Activated CD8-positive, alpha-beta memory T cell treated with anti-CD3 and anti-CD28 coated beads, Interleukin-2, amount 50 U/mL, for 24 hours (primary cell): ENCODE data around the gene OR56A5.
"Not testable (repeated sequence)": the region's sequence is repeated elsewhere in the genome, so short reads cannot be mapped to it uniquely, and the experiment has no call there.

Source experiments
- DNase-seq: peaks from one replicate; pipeline ENCODE4 v3.0.0-alpha.2; 2020; ENCODE audit errors: extremely low read depth

Gene OR56A5

GRCh38 chr11:5968394-5968793 lies at the start of gene OR56A5:
OR56A5 (minus strand) TSS chr11:5968494; CDS start chr11:5968494, 0 bp downstream.
- DNase-seq, result no peak

DNA sequence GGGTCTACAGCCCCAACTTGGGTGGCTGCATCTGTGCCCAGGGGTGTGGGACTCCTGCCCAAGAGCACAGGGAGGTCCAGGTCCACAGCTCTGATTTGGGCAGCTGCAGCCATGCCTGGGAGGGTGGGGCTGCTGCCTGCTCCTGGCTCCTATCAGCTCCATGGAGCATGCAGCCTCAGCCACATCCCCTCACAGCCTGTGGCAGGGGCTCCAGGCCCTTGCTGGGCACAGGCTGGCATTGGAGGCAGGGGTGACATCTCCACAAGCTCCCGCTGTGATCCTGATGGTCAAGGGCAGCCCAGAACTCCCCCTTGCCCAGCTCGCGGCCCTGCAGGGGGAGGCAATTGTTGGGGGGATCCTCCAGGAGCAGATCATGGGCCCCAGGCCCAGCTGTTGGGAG lies 44.7 kb upstream of the OR56A5 start:
- DNase-seq, result no peak

GRCh38 chr11:6012035-6012668 lies 43.9 kb upstream of the OR56A5 start:
- no peak for DNase-seq

GRCh38 chr11:6006846-6007245 lies 38.6 kb upstream of the OR56A5 start, which contains the start of gene OR56A4:
OR56A4 (minus strand) TSS chr11:6006946; CDS start chr11:6002992, 3,954 bp downstream.
- no peak for DNase-seq

GRCh38 chr11:6006395-6006794 lies 38.1 kb upstream of the OR56A5 start:
- DNase-seq, result no peak

- no peak for DNase-seq
These were observed 34.0 kb upstream of the OR56A5 start for GRCh38 chr11:6002202-6002699.

- no peak for DNase-seq
These were observed 26.5 kb upstream of the OR56A5 start for GRCh38 chr11:5994791-5995190.

- no peak for DNase-seq
These were observed 24.4 kb upstream of the OR56A5 start for GRCh38 chr11:5992604-5993251.

DNA sequence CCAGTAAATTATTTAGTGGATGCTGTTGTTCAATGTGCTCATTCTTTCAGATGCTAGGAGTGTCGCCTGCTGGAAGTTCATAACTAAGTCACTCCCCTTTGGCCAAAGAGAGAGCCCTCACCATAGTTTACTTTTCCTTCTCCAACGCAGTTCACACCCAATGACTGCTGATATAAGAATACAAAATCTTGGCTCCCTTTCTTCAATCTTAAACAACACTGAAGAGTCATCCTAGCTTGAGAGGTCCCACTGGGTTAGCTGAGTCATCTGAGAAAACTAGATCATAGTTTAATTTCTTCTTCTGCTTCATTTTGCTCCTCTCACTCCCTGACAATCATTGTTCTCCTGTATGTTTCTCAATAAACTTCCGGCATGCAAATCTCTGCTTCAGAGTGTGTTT lies 23.9 kb upstream of the OR56A5 start:
- DNase-seq, result no peak

GRCh38 chr11:5989203-5989602 lies 20.9 kb upstream of the OR56A5 start:
- no peak for DNase-seq

DNA sequence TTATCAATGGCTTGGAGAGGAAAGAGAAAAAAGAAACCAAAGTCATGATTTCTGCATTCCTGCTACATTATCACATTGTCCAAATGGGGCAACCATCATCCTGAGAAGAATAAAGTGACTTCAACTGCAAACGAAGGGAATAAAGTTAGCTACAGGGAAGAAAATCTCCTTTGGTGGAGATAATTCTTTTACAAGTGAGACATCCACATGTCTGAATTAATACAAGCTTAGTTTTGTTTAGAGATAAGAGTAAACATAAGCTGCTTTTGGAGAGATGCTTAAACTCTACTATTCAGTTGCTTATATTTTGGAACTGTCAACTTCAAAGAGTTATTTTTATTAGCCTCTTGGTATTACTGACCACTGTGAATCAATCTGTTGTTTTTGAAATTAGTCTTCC lies 18.6 kb upstream of the OR56A5 start, which contains the start of gene OR52L1:
Gene OR52L1 (minus strand): TSS at position 101 of the 400 bp plus-strand sequence. CDS start 55 bp downstream, at position 46.
- no peak for DNase-seq

DNA sequence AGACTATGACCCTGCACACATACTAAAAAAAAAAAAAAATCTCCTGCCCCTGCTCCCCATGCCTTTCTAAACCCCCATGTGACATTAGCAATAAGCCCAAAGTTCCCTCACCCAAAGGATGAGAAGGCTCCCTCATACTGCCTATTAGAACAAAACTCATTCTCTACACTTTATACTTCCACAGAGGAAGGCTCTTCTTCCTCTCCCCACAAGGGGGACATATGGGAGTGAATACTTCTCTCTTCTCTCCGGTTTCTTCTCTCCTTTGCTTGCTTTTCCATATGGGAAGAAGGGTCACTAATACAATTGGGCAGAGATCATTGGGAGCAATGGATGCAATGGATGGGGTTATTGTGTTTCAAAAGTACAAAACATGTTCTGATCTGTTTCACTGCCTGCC lies 15.1 kb upstream of the OR56A5 start:
- DNase-seq, result no peak

- DNase-seq, result no peak
These were observed 5.2 kb upstream of the OR56A5 start for GRCh38 chr11:5973530-5973929.

- no peak for DNase-seq
These were observed 586 bp downstream of the OR56A5 start for GRCh38 chr11:5967708-5968107.

DNA sequence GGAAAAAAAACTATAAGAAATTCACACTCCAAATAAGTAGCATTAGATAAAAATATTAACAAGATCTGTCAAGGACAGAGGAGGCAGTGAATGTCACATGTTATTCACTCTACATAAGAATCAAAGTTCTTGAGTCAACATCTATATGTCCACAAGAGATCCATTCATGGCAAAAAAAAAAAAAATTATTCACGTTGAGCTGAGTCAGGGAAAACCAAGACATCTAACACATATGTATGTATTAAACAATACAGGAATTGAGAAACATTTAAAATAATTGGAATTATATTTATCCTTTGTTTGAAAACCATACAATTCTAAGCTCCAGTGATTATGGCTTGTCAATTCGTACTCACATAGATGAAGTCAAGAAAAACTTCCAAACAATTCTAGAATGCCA lies 1.3 kb downstream of the OR56A5 start:
- no peak for DNase-seq

DNA sequence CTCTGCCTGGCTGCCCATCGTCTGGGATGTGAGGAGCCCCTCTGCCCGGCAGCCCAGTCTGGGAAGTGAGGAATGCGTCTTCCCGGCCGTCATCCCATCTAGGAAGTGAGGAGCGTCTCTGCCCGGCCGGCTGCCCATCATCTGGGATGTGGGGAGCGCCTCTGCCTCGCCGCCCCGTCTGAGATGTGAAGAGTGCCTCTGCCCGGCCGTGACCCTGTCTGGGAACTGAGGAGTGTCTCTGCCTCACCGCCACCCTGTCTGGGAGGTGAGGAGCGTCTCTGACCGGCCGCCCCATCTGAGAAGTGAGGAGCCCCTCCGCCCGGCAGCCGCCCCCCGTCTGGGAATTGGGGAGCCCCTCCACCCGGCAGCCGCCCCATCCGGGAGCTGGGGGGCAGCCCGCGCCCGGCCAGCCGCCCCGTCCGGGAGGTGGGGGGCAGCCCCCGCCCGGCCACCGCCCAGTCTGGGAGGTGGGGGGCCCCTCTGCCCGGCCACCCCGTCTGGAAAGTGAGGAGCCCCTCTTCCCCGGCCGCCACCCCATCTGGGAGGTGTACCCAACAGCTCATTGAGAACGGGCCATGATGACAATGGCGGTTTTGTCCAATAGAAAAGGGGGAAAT lies 7.5 kb downstream of the OR56A5 start:
- DNase-seq, result not testable (repeated sequence)

- DNase-seq, result no peak
These were observed 12.7 kb downstream of the OR56A5 start for GRCh38 chr11:5955586-5955985.

- DNase-seq, result no peak
These were observed 26.3 kb downstream of the OR56A5 start, which contains the start of gene OR56A3 for GRCh38 chr11:5941951-5942350. OR56A3 (plus strand) TSS chr11:5942251; CDS start chr11:5947347, 5,096 bp downstream.

DNA sequence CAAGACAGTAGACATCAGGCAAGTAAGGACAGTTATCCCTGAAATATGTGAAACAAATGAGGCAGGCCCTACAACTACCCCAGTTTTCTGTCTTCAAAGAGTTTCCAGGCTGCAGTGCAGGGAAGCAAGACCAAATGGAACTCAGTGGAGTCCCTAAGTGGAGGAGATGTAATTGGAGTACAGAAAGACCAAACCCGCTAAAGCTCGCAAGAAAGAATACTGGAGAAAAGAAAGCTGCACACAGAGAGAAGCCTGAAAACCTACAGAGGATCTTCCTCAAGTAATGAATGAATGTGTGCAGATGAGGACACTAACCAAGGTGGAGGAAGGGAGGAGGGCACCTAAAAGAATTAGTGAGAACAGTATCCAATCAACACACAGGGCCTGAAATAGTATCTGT lies 27.5 kb downstream of the OR56A5 start:
- DNase-seq, result no peak

GRCh38 chr11:5938603-5938965 lies 29.7 kb downstream of the OR56A5 start:
- no peak for DNase-seq

GRCh38 chr11:5937868-5938602 lies 30.3 kb downstream of the OR56A5 start:
- DNase-seq, result no peak

DNA sequence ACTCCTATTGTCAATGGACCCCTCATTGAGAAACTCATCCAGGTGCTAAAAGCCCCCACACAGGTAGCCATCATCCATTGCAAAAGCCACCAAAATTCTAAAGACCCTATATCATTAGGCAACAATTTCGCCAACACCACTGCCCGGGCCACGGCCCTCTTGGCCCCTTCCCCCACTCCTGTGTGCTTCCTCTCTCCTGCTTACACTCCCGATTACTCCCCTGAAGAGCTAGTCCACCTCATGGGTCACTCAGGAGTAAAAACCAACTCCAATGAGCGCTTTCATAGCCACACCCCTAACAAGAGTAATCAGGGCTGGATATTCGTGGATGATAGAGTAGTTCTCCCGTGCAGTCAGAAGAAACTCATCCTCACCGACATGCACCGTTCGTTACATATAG lies 35.2 kb downstream of the OR56A5 start:
- DNase-seq, result no peak
